IPS DF 19.7 (cell line): ENCODE measurements around the gene SERPINA4.

Experiments used
- DNase-seq: peaks from one replicate; pipeline ENCODE4 v3.0.0-alpha.2; 2013; ENCODE audit warnings: low read depth, low spot score

Gene SERPINA4

GRCh38 chr14:94542111-94542810 is 19.0 kb upstream of the SERPINA4 start:
- DNase-seq: no peak

GRCh38 chr14:94542811-94543440 is 18.3 kb upstream of the SERPINA4 start:
- DNase-seq: no peak

- DNase-seq: no peak
Measured at GRCh38 chr14:94543449-94544124, 17.7 kb upstream of the SERPINA4 start.

- DNase-seq: no peak
Measured at GRCh38 chr14:94544726-94545125, 16.5 kb upstream of the SERPINA4 start.

- no peak for DNase-seq
Measured at GRCh38 chr14:94545131-94545841, 16.0 kb upstream of the SERPINA4 start.

GRCh38 chr14:94547151-94547680 is 14.0 kb upstream of the SERPINA4 start:
- no peak for DNase-seq

- no peak for DNase-seq
Measured at GRCh38 chr14:94547726-94548125, 13.5 kb upstream of the SERPINA4 start.

- DNase-seq: no peak
Measured at GRCh38 chr14:94548131-94548998, 12.9 kb upstream of the SERPINA4 start.

- no peak for DNase-seq
Measured at GRCh38 chr14:94548999-94549985, 11.9 kb upstream of the SERPINA4 start.

GRCh38 chr14:94550041-94550440 is 11.2 kb upstream of the SERPINA4 start:
- DNase-seq: no peak

- DNase-seq: no peak
Measured at GRCh38 chr14:94555991-94556390, 5.3 kb upstream of the SERPINA4 start.

GRCh38 chr14:94557327-94557726 is 3.9 kb upstream of the SERPINA4 start:
- no peak for DNase-seq

- DNase-seq: no peak
Measured at GRCh38 chr14:94558842-94559241, 2.4 kb upstream of the SERPINA4 start.

- DNase-seq: no peak
Measured at GRCh38 chr14:94559638-94560290, 1.5 kb upstream of the SERPINA4 start.

- no peak for DNase-seq
Measured at GRCh38 chr14:94560291-94560665, 964 bp upstream of the SERPINA4 start.

GRCh38 chr14:94561656-94562010 is 391 bp downstream of the SERPINA4 start:
- DNase-seq: no peak

- no peak for DNase-seq
Measured at GRCh38 chr14:94562022-94562421, 780 bp downstream of the SERPINA4 start.

GRCh38 chr14:94562941-94563883 is 2.0 kb downstream of the SERPINA4 start:
- DNase-seq: no peak
